Cardiac muscle cell (in vitro differentiated cells and primary cell): Measurements from ENCODE around the gene CPNE5. TPM values are rescaled to one million over a fixed set of nuclear protein-coding genes. Genes with fewer than 3 reads are reported as not detected.

Source experiments
- DNase-seq, 2 donors: peaks; one replicate each; pipeline versions ENCODE4 v3.0.0 to v3.0.0-alpha.2; 2010 to 2017; ENCODE audit warnings: low read depth in 1 of 2, low spot score in 1 of 2
- H3K27ac ChIP-seq: fragments of 200-600 bp; sonication (generic); 2 replicates; pipeline ENCODE4 v1.5.1; 2016
- H3K27me3 ChIP-seq: fragments of 200-600 bp; sonication (generic); 2 replicates; pipeline ENCODE4 v1.6.0; 2016; ENCODE audit warnings: control low read depth
- H3K36me3 ChIP-seq: fragments of 200-600 bp; sonication (generic); 2 replicates; pipeline ENCODE4 v1.5.1; 2016; ENCODE audit warnings: control low read depth
- H3K4me1 ChIP-seq: fragments of 200-600 bp; sonication (generic); 2 replicates; pipeline ENCODE4 v1.8.1; 2017; ENCODE audit warnings: low read depth, mild to moderate bottlenecking, mixed run types
- H3K4me3 ChIP-seq: fragments of 200-600 bp; sonication (generic); 2 replicates; pipeline ENCODE4 v1.5.1; 2016; ENCODE audit warnings: mild to moderate bottlenecking
- H3K9me3 ChIP-seq: fragments of 200-600 bp; sonication (generic); 2 replicates; pipeline ENCODE4 v1.5.1; 2017; ENCODE audit warnings: low read depth, mild to moderate bottlenecking, control low read depth
- polyA plus RNA-seq: library from polyadenylated mRNA; unstranded; fragments of >200 nt; fragmentation: Nextera tagmentation; extraction: Ambion mirVana; gene quantifications from 2 replicates; pipeline ENCODE4 v1.2.1, GENCODE V29; 2016
- total RNA-seq: library from RNA; depleted of rRNA; stranded (reverse); fragments of >200 nt; gene quantifications from 2 replicates; pipeline ENCODE4 v1.2.3, GENCODE V29; 2016
- TF ChIP-seq, protein P1 (sequence below): IDR thresholded peaks from 2 replicates; pipeline ENCODE4 v1.5.1; 2012; ENCODE audit warnings: low read depth, mild to moderate bottlenecking, low read length

Gene CPNE5
- total and polyA plus RNA-seq, 2 experiments from 2014 or later: 51.6 to 52.1 TPM

DNA sequence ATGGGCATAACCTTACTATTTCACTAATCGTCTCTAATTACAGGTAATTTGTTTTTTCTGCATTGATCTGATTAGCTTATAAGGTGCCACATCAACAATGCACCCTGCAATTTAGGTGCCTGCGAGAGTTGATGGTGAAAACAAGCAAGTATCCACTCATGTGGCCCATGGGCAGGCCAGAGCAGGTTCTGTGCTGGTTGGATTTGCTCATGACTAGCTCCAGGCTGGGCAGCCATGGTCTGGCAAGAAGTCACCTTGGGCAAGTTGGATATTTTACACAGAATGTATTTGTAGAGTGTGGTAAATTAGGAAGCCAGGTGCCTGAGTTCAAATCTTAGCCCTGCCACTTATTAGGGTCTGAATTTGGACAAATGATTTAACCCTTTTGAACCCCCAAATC is 116.4 kb downstream of the CPNE5 start:
- Histone ChIP-seq H3K4me1 (no peaks in the 10 kb centered on the region), H3K9me3 (no peaks in the 10 kb centered on the region)
- TF ChIP-seq, protein P1, sequence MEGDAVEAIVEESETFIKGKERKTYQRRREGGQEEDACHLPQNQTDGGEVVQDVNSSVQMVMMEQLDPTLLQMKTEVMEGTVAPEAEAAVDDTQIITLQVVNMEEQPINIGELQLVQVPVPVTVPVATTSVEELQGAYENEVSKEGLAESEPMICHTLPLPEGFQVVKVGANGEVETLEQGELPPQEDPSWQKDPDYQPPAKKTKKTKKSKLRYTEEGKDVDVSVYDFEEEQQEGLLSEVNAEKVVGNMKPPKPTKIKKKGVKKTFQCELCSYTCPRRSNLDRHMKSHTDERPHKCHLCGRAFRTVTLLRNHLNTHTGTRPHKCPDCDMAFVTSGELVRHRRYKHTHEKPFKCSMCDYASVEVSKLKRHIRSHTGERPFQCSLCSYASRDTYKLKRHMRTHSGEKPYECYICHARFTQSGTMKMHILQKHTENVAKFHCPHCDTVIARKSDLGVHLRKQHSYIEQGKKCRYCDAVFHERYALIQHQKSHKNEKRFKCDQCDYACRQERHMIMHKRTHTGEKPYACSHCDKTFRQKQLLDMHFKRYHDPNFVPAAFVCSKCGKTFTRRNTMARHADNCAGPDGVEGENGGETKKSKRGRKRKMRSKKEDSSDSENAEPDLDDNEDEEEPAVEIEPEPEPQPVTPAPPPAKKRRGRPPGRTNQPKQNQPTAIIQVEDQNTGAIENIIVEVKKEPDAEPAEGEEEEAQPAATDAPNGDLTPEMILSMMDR: no peak

DNA sequence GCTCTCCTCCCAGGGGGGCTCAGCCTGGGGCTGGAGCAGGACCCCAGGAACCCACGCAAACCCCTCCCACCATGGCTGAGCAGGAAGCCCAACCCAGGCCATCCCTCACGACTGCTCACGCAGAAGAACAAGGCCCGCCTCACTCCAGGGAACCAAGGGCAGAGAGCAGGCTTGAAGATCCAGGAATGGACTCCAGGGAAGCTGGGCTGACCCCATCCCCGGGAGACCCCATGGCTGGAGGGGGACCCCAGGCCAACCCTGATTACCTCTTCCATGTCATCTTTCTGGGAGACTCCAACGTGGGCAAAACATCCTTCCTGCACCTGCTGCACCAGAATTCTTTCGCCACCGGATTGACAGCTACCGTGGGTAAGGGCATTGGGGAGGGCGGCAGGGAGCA is 116.9 kb downstream of the CPNE5 start:
- Histone ChIP-seq H3K36me3 (no peaks in the 10 kb centered on the region), H3K9me3 (no peaks in the 10 kb centered on the region), H3K27ac (no peak overlapping the region), H3K4me1 (no peaks in the 10 kb centered on the region), H3K27me3 (no peaks in the 10 kb centered on the region), H3K4me3 (no peak overlapping the region)
- TF ChIP-seq, protein P1: no peak
- DNase-seq: no peak

More for the DNA sequence above, 116.4 kb downstream of the CPNE5 start:
- no peak for DNase-seq
- Histone ChIP-seq H3K4me3 (no peak overlapping the region), H3K27ac (no peak overlapping the region), H3K36me3 (no peaks in the 10 kb centered on the region), H3K27me3 (no peaks in the 10 kb centered on the region)

DNA sequence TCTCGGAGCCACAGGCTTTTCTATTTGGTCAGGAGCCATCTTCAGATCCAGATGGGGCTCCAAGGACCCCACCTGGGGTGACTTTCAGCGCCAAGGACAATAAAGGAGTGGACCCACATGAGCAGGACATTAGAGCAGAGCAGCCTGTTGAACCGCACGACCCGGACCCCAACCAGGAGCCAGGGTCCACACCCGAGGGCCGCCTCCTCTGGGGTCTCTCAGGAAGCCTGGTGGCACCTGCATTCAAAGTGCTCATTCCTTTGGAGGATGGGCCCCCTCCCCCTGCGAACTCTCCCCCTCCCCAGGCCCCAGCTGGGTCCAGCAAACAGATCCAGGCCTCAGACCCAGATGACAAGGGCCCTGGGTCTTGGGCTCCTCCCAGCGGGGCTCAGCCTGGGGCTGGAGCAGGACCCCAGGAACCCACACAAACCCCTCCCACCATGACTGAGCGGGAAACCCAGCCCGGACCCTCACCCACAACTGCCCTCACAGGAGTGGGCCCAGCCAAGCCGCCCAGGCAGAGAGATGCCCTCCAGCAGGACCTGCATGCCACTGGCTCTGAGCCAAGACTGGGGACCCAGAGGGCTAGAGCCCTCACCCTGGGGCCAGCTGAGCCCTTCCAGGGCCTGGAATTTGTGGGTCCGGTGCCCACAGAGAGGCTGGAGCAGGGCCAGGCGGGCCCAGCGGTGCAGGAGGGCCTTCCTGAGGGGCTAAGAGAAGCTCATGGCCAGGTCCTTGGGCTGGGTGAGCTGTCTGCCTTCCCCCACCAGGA is 117.7 kb downstream of the CPNE5 start:
- Histone ChIP-seq H3K4me1 (no peaks in the 10 kb centered on the region), H3K9me3 (no peaks in the 10 kb centered on the region), H3K36me3 (no peaks in the 10 kb centered on the region), H3K27me3 (no peaks in the 10 kb centered on the region), H3K27ac (no peak overlapping the region), H3K4me3 (no peak overlapping the region)
- peak in 1 of 2 donors; percentile 29 for DNase-seq
- TF ChIP-seq, protein P1: no peak

DNA sequence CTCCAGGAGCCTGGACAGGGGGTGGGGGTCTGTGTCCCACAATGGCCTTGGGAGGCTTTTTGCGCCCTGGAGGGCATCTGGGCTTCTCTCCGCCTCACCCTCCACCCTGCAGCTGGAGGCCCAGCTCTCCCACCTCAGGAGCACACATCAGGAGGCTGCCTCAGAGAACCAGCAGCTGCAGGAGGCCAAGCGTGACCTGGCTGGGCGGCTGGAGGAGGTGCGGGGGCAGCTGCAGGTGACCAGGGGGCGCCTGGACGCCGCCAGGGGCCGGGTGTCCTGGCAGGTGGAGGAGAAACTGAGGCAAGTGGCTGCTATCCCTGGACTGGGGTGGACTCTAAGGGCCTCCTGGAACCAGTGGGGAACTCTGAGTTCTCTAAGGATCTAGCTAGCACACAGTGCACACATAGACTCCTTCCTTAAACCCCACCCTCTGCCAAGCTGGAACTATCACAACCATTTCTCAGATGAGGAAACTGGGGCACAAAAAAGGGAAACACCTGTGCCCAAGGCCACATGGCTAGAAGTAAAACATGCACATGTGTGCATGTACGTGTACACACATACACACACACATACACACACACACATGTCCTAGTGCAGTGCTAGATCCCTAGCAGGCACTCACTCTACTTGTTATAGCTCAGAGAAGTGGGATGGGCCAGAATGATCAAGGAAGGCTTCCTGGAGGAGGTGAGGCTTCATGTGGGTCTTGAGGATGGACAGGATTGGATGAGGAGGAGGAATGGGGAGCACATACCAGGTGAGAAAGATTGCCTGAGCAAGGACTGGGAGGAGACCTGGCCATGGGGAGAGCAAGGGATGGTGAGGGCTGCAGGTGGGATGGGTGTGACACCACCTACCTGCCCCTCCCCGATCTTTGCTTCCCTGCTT is 118.7 kb downstream of the CPNE5 start:
- no peak overlapping the region for H3K27ac ChIP-seq
- no peaks in the 10 kb centered on the region for H3K27me3 ChIP-seq
- H3K4me3 ChIP-seq: no peak overlapping the region
- H3K36me3 ChIP-seq: no peaks in the 10 kb centered on the region
- DNase-seq: no peak
- no peaks in the 10 kb centered on the region for H3K4me1 ChIP-seq
- H3K9me3 ChIP-seq: no peaks in the 10 kb centered on the region
- TF ChIP-seq, protein P1: no peak

DNA sequence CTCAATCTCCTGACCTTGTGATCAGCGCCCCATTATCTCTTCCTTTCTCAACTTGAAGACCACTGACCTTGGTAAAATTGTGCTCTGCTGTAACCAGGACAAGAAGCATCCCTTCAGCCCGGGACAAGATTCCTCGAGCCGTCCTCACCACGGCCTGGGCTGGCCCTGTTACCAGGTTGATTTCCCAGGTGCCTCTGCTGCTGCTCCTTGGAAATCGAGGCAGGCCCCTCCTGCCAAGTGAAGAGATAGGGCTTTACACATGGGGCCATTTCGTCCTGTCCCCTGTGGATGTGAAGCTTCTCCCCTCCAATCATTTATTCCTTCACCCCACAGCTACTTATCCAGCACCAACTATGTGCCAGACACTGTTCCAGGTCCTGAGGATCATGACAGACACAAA is 120.1 kb downstream of the CPNE5 start:
- DNase-seq: no peak
- Histone ChIP-seq H3K36me3 (no peaks in the 10 kb centered on the region), H3K4me3 (no peak overlapping the region), H3K4me1 (no peaks in the 10 kb centered on the region), H3K27me3 (no peaks in the 10 kb centered on the region), H3K9me3 (no peaks in the 10 kb centered on the region), H3K27ac (no peak overlapping the region)
- TF ChIP-seq, protein P1: no peak
